ENCODE data around the gene POLR2C.

DNA sequence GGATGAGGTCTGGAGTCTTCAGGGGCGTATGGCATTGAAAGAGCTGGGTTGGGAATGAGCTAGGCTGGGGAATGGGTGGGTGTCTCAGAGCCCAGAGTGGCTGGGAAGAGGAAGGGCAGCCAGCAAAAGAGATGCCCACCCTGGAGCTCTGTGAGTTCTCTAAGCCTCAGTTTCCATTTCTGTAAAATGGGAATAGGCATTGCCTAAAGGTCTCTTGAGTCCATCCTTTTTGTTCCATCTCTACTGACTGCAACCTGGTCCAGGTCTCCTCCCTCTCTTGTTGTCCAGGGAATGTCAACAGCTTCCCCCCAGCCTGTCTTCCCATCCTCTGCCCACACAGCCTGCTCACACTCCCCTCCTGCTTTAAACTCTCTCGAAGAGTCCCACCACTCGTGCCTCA, 54.3 kb downstream of the POLR2C start:
- TF ChIP-seq, protein P1, sequence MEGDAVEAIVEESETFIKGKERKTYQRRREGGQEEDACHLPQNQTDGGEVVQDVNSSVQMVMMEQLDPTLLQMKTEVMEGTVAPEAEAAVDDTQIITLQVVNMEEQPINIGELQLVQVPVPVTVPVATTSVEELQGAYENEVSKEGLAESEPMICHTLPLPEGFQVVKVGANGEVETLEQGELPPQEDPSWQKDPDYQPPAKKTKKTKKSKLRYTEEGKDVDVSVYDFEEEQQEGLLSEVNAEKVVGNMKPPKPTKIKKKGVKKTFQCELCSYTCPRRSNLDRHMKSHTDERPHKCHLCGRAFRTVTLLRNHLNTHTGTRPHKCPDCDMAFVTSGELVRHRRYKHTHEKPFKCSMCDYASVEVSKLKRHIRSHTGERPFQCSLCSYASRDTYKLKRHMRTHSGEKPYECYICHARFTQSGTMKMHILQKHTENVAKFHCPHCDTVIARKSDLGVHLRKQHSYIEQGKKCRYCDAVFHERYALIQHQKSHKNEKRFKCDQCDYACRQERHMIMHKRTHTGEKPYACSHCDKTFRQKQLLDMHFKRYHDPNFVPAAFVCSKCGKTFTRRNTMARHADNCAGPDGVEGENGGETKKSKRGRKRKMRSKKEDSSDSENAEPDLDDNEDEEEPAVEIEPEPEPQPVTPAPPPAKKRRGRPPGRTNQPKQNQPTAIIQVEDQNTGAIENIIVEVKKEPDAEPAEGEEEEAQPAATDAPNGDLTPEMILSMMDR (IDR thresholded peaks at IDR 0.05 in 8 of 11, conservative IDR thresholded peaks at IDR 0.05 in 3 of 11): no peak
- no peak for TF ChIP-seq POLR2A (IDR thresholded peaks at IDR 0.05)
- TF ChIP-seq POLR2AphosphoS5 (IDR thresholded peaks at IDR 0.05): no peak

Data from spleen (tissue), 7 donors.